GM21737 (cell line): Measurements from ENCODE around the gene CNTN5.
"Not testable (repeated sequence)": the region's sequence is repeated elsewhere in the genome, so short reads cannot be mapped to it uniquely, and the experiment has no call there.

Experiments used
- ATAC-seq: cut with Tn5 transposase; IDR thresholded peaks from one replicate; pipeline ENCODE4 v1.9.1; 2021; ENCODE audit warnings: mild to moderate bottlenecking, moderate library complexity; ENCODE audit not compliant: unreplicated experiment

CNTN5 gene

GRCh38 chr11:100273066-100273815 is 1252.5 kb downstream of the CNTN5 start:
- no peak for ATAC-seq

GRCh38 chr11:100274466-100274865 is 1253.7 kb downstream of the CNTN5 start:
- ATAC-seq, result not testable (repeated sequence)

- no peak for ATAC-seq
Observed at GRCh38 chr11:100294748-100295147, 1274.0 kb downstream of the CNTN5 start.

GRCh38 chr11:100296051-100296679 is 1275.4 kb downstream of the CNTN5 start:
- no peak for ATAC-seq

- no peak for ATAC-seq
Observed at GRCh38 chr11:100297516-100297915, 1276.8 kb downstream of the CNTN5 start.

- ATAC-seq, result no peak
Observed at GRCh38 chr11:100302824-100303223, 1282.1 kb downstream of the CNTN5 start.

GRCh38 chr11:100303897-100304296 is 1283.1 kb downstream of the CNTN5 start:
- ATAC-seq, result no peak

GRCh38 chr11:100308202-100308601 is 1287.5 kb downstream of the CNTN5 start:
- no peak for ATAC-seq

- no peak for ATAC-seq
Observed at GRCh38 chr11:100315946-100316345, 1295.2 kb downstream of the CNTN5 start.

GRCh38 chr11:100316952-100317351 is 1296.2 kb downstream of the CNTN5 start:
- ATAC-seq, result no peak

- no peak for ATAC-seq
Observed at GRCh38 chr11:100319691-100320090, 1298.9 kb downstream of the CNTN5 start.

- ATAC-seq, result no peak
Observed at GRCh38 chr11:100328626-100329340, 1308.0 kb downstream of the CNTN5 start.

GRCh38 chr11:100329352-100329751 is 1308.6 kb downstream of the CNTN5 start:
- ATAC-seq, result no peak

- no peak for ATAC-seq
Observed at GRCh38 chr11:100336873-100337272, 1316.1 kb downstream of the CNTN5 start.

- ATAC-seq, result no peak
Observed at GRCh38 chr11:100338144-100338840, 1317.5 kb downstream of the CNTN5 start.

- ATAC-seq, result no peak
Observed at GRCh38 chr11:100340466-100341319, 1319.9 kb downstream of the CNTN5 start.

- ATAC-seq, result no peak
Observed at GRCh38 chr11:100353083-100353482, 1332.3 kb downstream of the CNTN5 start.

GRCh38 chr11:100354736-100355135 is 1334.0 kb downstream of the CNTN5 start:
- ATAC-seq, result no peak

- ATAC-seq, result no peak
Observed at GRCh38 chr11:100356035-100356434, 1335.3 kb downstream of the CNTN5 start.

- no peak for ATAC-seq
Observed at GRCh38 chr11:100359281-100359680, 1338.5 kb downstream of the CNTN5 start.
